ENCODE results near the gene DEFB113.
"Not testable (repeated sequence)": the region's sequence is repeated elsewhere in the genome, so short reads cannot be mapped to it uniquely, and the experiment has no call there.

DEFB113 gene

GRCh38 chr6:49966823-49967222 is 2.6 kb downstream of the DEFB113 start:
- H3K27ac ChIP-seq (ENCODE audit: low read depth, low read length): no peak overlapping the region

GRCh38 chr6:49966334-49966733 is 3.1 kb downstream of the DEFB113 start:
- H3K27me3 ChIP-seq (ENCODE audit: insufficient read depth, low read length): no peaks in the 10 kb centered on the region
- H3K4me3 ChIP-seq (ENCODE audit: low read depth, low read length): no peak overlapping the region
- H3K27ac ChIP-seq (ENCODE audit: low read depth, low read length): no peak overlapping the region
- H2AFZ ChIP-seq (ENCODE audit: low read length, unreplicated experiment): no peak overlapping the region
- H3K4me1 ChIP-seq (ENCODE audit: control insufficient read depth, insufficient read depth, low read length, unreplicated experiment): no peaks in the 10 kb centered on the region
- no peaks in the 10 kb centered on the region for H3K79me2 ChIP-seq (ENCODE audit: control insufficient read depth, insufficient read depth, low read length, unreplicated experiment)
- H3K36me3 ChIP-seq (ENCODE audit: insufficient read depth, low read length): no peaks in the 10 kb centered on the region

More at GRCh38 chr6:49966823-49967222, 2.6 kb downstream of the DEFB113 start:
- Histone ChIP-seq H3K4me3 (ENCODE audit: low read depth, low read length) (no peak overlapping the region), H3K4me1 (ENCODE audit: control insufficient read depth, insufficient read depth, low read length, unreplicated experiment) (no peaks in the 10 kb centered on the region), H3K79me2 (ENCODE audit: control insufficient read depth, insufficient read depth, low read length, unreplicated experiment) (no peaks in the 10 kb centered on the region), H3K27me3 (ENCODE audit: insufficient read depth, low read length) (no peaks in the 10 kb centered on the region), H2AFZ (ENCODE audit: low read length, unreplicated experiment) (no peak overlapping the region), H3K36me3 (ENCODE audit: insufficient read depth, low read length) (no peaks in the 10 kb centered on the region)

GRCh38 chr6:49964064-49964463 is 5.4 kb downstream of the DEFB113 start, which contains the start of gene DEFB114:
DEFB114 (minus strand) TSS chr6:49964164; CDS start chr6:49964105, 59 bp downstream.
- H3K27me3 ChIP-seq (ENCODE audit: insufficient read depth, low read length): no peaks in the 10 kb centered on the region
- no peaks in the 10 kb centered on the region for H3K36me3 ChIP-seq (ENCODE audit: insufficient read depth, low read length)
- H3K4me3 ChIP-seq (ENCODE audit: low read depth, low read length): no peak within 1 kb of the TSS
- no peaks in the 10 kb centered on the region for H3K4me1 ChIP-seq (ENCODE audit: control insufficient read depth, insufficient read depth, low read length, unreplicated experiment)
- no peak within 1 kb of the TSS for H3K27ac ChIP-seq (ENCODE audit: low read depth, low read length)
- H2AFZ ChIP-seq (ENCODE audit: low read length, unreplicated experiment): no peak within 1 kb of the TSS
- H3K79me2 ChIP-seq (ENCODE audit: control insufficient read depth, insufficient read depth, low read length, unreplicated experiment): no peaks in the 10 kb centered on the region

- Histone ChIP-seq H3K4me1 (ENCODE audit: control insufficient read depth, insufficient read depth, low read length, unreplicated experiment) (no peaks in the 10 kb centered on the region), H3K79me2 (ENCODE audit: control insufficient read depth, insufficient read depth, low read length, unreplicated experiment) (no peaks in the 10 kb centered on the region), H2AFZ (ENCODE audit: low read length, unreplicated experiment) (no peak overlapping the region), H3K27ac (ENCODE audit: low read depth, low read length) (no peak overlapping the region), H3K4me3 (ENCODE audit: low read depth, low read length) (no peak overlapping the region), H3K36me3 (ENCODE audit: insufficient read depth, low read length) (no peaks in the 10 kb centered on the region), H3K27me3 (ENCODE audit: insufficient read depth, low read length) (no peaks in the 10 kb centered on the region)
Measured at GRCh38 chr6:49958180-49958579, 11.2 kb downstream of the DEFB113 start.

- H3K79me2 ChIP-seq (ENCODE audit: control insufficient read depth, insufficient read depth, low read length, unreplicated experiment): no peaks in the 10 kb centered on the region
- H3K36me3 ChIP-seq (ENCODE audit: insufficient read depth, low read length): no peaks in the 10 kb centered on the region
- no peak overlapping the region for H3K4me3 ChIP-seq (ENCODE audit: low read depth, low read length)
- H3K27ac ChIP-seq (ENCODE audit: low read depth, low read length): no peak overlapping the region
- no peaks in the 10 kb centered on the region for H3K4me1 ChIP-seq (ENCODE audit: control insufficient read depth, insufficient read depth, low read length, unreplicated experiment)
- H2AFZ ChIP-seq (ENCODE audit: low read length, unreplicated experiment): no peak overlapping the region
- no peaks in the 10 kb centered on the region for H3K27me3 ChIP-seq (ENCODE audit: insufficient read depth, low read length)
Measured at GRCh38 chr6:49955847-49956246, 13.6 kb downstream of the DEFB113 start.

- Histone ChIP-seq H3K27ac (ENCODE audit: low read depth, low read length) (no peak overlapping the region), H3K79me2 (ENCODE audit: control insufficient read depth, insufficient read depth, low read length, unreplicated experiment) (no peaks in the 10 kb centered on the region), H3K36me3 (ENCODE audit: insufficient read depth, low read length) (no peaks in the 10 kb centered on the region), H3K4me1 (ENCODE audit: control insufficient read depth, insufficient read depth, low read length, unreplicated experiment) (no peaks in the 10 kb centered on the region), H3K27me3 (ENCODE audit: insufficient read depth, low read length) (no peaks in the 10 kb centered on the region), H3K4me3 (ENCODE audit: low read depth, low read length) (no peak overlapping the region), H2AFZ (ENCODE audit: low read length, unreplicated experiment) (no peak overlapping the region)
Measured at GRCh38 chr6:49951926-49952325, 17.5 kb downstream of the DEFB113 start.

- H3K36me3 ChIP-seq (ENCODE audit: insufficient read depth, low read length): no peaks in the 10 kb centered on the region
- H2AFZ ChIP-seq (ENCODE audit: low read length, unreplicated experiment): no peak overlapping the region
- H3K4me3 ChIP-seq (ENCODE audit: low read depth, low read length): no peak overlapping the region
- no peaks in the 10 kb centered on the region for H3K27me3 ChIP-seq (ENCODE audit: insufficient read depth, low read length)
- H3K27ac ChIP-seq (ENCODE audit: low read depth, low read length): no peak overlapping the region
- no peaks in the 10 kb centered on the region for H3K4me1 ChIP-seq (ENCODE audit: control insufficient read depth, insufficient read depth, low read length, unreplicated experiment)
- H3K79me2 ChIP-seq (ENCODE audit: control insufficient read depth, insufficient read depth, low read length, unreplicated experiment): no peaks in the 10 kb centered on the region
Measured at GRCh38 chr6:49950415-49950751, 19.0 kb downstream of the DEFB113 start.

GRCh38 chr6:49949062-49949461 is 20.4 kb downstream of the DEFB113 start:
- Histone ChIP-seq H3K27me3 (ENCODE audit: insufficient read depth, low read length) (no peaks in the 10 kb centered on the region), H3K27ac (ENCODE audit: low read depth, low read length) (no peak overlapping the region), H2AFZ (ENCODE audit: low read length, unreplicated experiment) (no peak overlapping the region), H3K79me2 (ENCODE audit: control insufficient read depth, insufficient read depth, low read length, unreplicated experiment) (no peaks in the 10 kb centered on the region), H3K36me3 (ENCODE audit: insufficient read depth, low read length) (no peaks in the 10 kb centered on the region), H3K4me1 (ENCODE audit: control insufficient read depth, insufficient read depth, low read length, unreplicated experiment) (no peaks in the 10 kb centered on the region), H3K4me3 (ENCODE audit: low read depth, low read length) (no peak overlapping the region)

GRCh38 chr6:49946835-49947234 is 22.6 kb downstream of the DEFB113 start:
- no peaks in the 10 kb centered on the region for H3K4me1 ChIP-seq (ENCODE audit: control insufficient read depth, insufficient read depth, low read length, unreplicated experiment)
- no peak overlapping the region for H2AFZ ChIP-seq (ENCODE audit: low read length, unreplicated experiment)
- no peak overlapping the region for H3K4me3 ChIP-seq (ENCODE audit: low read depth, low read length)
- no peaks in the 10 kb centered on the region for H3K27me3 ChIP-seq (ENCODE audit: insufficient read depth, low read length)
- no peaks in the 10 kb centered on the region for H3K36me3 ChIP-seq (ENCODE audit: insufficient read depth, low read length)
- no peak overlapping the region for H3K27ac ChIP-seq (ENCODE audit: low read depth, low read length)
- H3K79me2 ChIP-seq (ENCODE audit: control insufficient read depth, insufficient read depth, low read length, unreplicated experiment): no peaks in the 10 kb centered on the region

GRCh38 chr6:49944068-49944467 is 25.4 kb downstream of the DEFB113 start:
- H2AFZ ChIP-seq (ENCODE audit: low read length, unreplicated experiment); H3K27me3 ChIP-seq (ENCODE audit: insufficient read depth, low read length); H3K79me2 ChIP-seq (ENCODE audit: control insufficient read depth, insufficient read depth, low read length, unreplicated experiment); H3K27ac ChIP-seq (ENCODE audit: low read depth, low read length); H3K4me1 ChIP-seq (ENCODE audit: control insufficient read depth, insufficient read depth, low read length, unreplicated experiment); H3K36me3 ChIP-seq (ENCODE audit: insufficient read depth, low read length); H3K4me3 ChIP-seq (ENCODE audit: low read depth, low read length): not testable (repeated sequence)

- no peaks in the 10 kb centered on the region for H3K4me1 ChIP-seq (ENCODE audit: control insufficient read depth, insufficient read depth, low read length, unreplicated experiment)
- H3K27ac ChIP-seq (ENCODE audit: low read depth, low read length): no peak overlapping the region
- H2AFZ ChIP-seq (ENCODE audit: low read length, unreplicated experiment): no peak overlapping the region
Measured at GRCh38 chr6:49939993-49940498, 29.4 kb downstream of the DEFB113 start.

More at GRCh38 chr6:49939993-49940498, 29.4 kb downstream of the DEFB113 start:
- H3K36me3 ChIP-seq (ENCODE audit: insufficient read depth, low read length): no peaks in the 10 kb centered on the region
- H3K4me3 ChIP-seq (ENCODE audit: low read depth, low read length): no peak overlapping the region
- H3K27me3 ChIP-seq (ENCODE audit: insufficient read depth, low read length): no peaks in the 10 kb centered on the region
- H3K79me2 ChIP-seq (ENCODE audit: control insufficient read depth, insufficient read depth, low read length, unreplicated experiment): no peaks in the 10 kb centered on the region

Measured in ACC112 (cell line).